SKM-1 treated with dmso at 0.1 percent for 144 hours (cell line): ENCODE data around the gene PDCD2L.
"Not testable (repeated sequence)": the region's sequence is repeated elsewhere in the genome, so short reads cannot be mapped to it uniquely, and the experiment has no call there.

Source experiments
- DNase-seq: peaks from one replicate; lab custom pipeline; 2025; ENCODE audit not compliant: unreplicated experiment; lab: John Stamatoyannopoulos, UW

Gene PDCD2L

GRCh38 chr19:34373601-34374288, 30.5 kb upstream of the PDCD2L start:
- no peak for DNase-seq

- no peak for DNase-seq
Observed at GRCh38 chr19:34375598-34375997, 28.6 kb upstream of the PDCD2L start.

GRCh38 chr19:34380639-34381241, 23.5 kb upstream of the PDCD2L start:
- DNase-seq, result no peak

GRCh38 chr19:34381399-34382251, 22.6 kb upstream of the PDCD2L start:
- DNase-seq, result no peak

- no peak for DNase-seq
Observed at GRCh38 chr19:34382471-34382870, 21.7 kb upstream of the PDCD2L start.

- no peak for DNase-seq
Observed at GRCh38 chr19:34383599-34383998, 20.6 kb upstream of the PDCD2L start.

- DNase-seq, result no peak
Observed at GRCh38 chr19:34386645-34387445, 17.4 kb upstream of the PDCD2L start.

GRCh38 chr19:34387446-34387810, 16.8 kb upstream of the PDCD2L start:
- DNase-seq, result no peak

GRCh38 chr19:34388745-34389144, 15.5 kb upstream of the PDCD2L start:
- DNase-seq, result not testable (repeated sequence)

GRCh38 chr19:34391813-34392212, 12.4 kb upstream of the PDCD2L start:
- no peak for DNase-seq

GRCh38 chr19:34393031-34393430, 11.2 kb upstream of the PDCD2L start:
- no peak for DNase-seq

- DNase-seq, result no peak
Observed at GRCh38 chr19:34393629-34394028, 10.6 kb upstream of the PDCD2L start.

GRCh38 chr19:34397853-34398252, 6.3 kb upstream of the PDCD2L start:
- DNase-seq, result no peak

- no peak for DNase-seq
Observed at GRCh38 chr19:34399886-34400285, 4.3 kb upstream of the PDCD2L start.

GRCh38 chr19:34400844-34401243, 3.4 kb upstream of the PDCD2L start:
- not testable (repeated sequence) for DNase-seq

GRCh38 chr19:34402074-34402600, 2.1 kb upstream of the PDCD2L start:
- DNase-seq, result no peak

- DNase-seq, result no peak
Observed at GRCh38 chr19:34403784-34404108, 453 bp upstream of the PDCD2L start.

- DNase-seq, result no peak
Observed at GRCh38 chr19:34405892-34406660, 1.9 kb downstream of the PDCD2L start.

- DNase-seq, result no peak
Observed at GRCh38 chr19:34408411-34408810, 4.2 kb downstream of the PDCD2L start.
